ENCODE measurements around the gene RPS6KA5.
A peak's percentile ranks its signal among the peaks of the same experiment; 100 is the strongest.
"Not testable (repeated sequence)": the region's sequence is repeated elsewhere in the genome, so short reads cannot be mapped to it uniquely, and the experiment has no call there.

RPS6KA5 gene

DNA sequence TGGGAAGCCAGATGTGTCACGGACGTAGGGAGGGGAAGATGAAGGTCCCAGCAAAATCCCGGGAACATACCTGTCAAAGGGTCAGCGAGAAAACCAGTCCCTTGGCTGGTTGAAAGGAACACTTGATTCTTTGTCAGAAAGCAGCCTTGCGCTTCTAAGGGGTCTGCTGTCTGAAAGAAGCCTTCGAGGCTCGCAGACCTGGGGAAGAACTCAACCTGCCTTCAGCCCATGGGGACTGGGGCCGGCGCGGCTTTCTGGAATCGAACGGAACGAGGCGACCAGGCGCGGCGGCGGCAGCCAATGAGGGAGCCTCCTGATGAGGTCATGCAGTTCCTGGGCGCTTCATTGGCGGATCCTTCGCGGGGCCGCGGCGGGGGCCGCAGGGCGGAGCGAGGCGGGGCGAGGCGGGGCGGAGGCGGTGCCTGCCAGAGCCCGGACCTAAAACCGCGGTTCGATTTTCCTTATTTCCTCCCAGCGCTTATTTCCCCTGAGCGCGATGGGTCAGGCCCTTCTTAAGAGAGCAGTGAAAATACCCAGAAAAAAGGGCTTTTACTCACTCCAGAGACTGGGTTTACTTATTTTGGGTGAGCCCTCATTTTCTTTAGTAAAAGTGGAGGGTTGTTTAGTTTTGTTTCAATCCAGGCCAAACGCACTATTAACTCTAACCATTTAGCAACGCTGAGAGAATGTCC is 232.4 kb downstream of the RPS6KA5 start:
- DNase-seq (ENCODE audit: low spot score) = peak; percentile 97
- TF ChIP-seq, protein P1, sequence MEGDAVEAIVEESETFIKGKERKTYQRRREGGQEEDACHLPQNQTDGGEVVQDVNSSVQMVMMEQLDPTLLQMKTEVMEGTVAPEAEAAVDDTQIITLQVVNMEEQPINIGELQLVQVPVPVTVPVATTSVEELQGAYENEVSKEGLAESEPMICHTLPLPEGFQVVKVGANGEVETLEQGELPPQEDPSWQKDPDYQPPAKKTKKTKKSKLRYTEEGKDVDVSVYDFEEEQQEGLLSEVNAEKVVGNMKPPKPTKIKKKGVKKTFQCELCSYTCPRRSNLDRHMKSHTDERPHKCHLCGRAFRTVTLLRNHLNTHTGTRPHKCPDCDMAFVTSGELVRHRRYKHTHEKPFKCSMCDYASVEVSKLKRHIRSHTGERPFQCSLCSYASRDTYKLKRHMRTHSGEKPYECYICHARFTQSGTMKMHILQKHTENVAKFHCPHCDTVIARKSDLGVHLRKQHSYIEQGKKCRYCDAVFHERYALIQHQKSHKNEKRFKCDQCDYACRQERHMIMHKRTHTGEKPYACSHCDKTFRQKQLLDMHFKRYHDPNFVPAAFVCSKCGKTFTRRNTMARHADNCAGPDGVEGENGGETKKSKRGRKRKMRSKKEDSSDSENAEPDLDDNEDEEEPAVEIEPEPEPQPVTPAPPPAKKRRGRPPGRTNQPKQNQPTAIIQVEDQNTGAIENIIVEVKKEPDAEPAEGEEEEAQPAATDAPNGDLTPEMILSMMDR (IDR thresholded peaks at IDR 0.05; ENCODE audit: borderline replicate concordance, control extremely low read depth, extremely low read depth, insufficient read depth, missing control alignments) = no peak
- in situ Hi-C loops (cut with MboI; ENCODE audit: low sequenced_read_pairs, unreplicated experiment) = no loop called here

DNA sequence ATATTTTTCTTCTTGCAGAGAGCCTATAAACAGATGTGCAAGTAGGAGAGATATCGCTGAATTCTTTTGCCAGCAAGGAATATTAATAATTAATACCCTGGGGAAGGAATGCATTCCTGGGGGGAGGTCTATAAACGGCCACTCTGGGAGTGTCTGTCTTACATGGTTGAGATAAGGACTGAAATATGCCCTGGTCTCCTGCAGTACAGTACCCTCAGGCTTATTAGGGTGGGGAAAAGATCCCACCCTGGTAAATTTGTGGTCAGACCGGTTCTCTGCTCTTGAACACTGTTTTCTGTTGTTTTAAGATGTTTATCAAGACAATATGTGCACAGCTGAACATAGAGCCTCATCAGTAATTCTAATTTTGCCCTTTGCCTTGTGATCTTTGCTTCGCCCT is 236.9 kb downstream of the RPS6KA5 start:
- DNase-seq (ENCODE audit: low spot score); in situ Hi-C loops (cut with MboI; ENCODE audit: low sequenced_read_pairs, unreplicated experiment): not testable (repeated sequence)

DNA sequence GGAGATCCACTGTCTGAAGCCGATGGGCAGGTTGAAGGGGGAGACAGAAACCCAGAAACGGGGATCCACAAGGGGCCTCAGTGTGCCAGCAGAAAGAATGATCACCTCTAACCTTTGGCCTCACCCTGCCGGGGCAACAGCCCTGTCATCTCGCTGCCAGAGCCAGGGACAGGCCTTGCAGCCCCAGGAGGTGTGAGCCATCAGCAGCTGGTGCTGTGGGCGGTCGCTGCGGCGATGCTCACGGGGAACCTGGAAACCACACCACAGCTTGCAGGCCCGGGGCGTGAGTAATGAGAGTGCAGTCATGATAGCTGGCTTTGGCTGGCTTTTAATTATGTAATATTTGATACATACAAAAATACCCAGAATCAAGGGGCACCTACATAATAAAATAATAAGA is 239.5 kb downstream of the RPS6KA5 start:
- DNase-seq (ENCODE audit: low spot score) = peak; percentile 58
- TF ChIP-seq, protein P1 (IDR thresholded peaks at IDR 0.05; ENCODE audit: borderline replicate concordance, control extremely low read depth, extremely low read depth, insufficient read depth, missing control alignments) = no peak
- in situ Hi-C loops (cut with MboI; ENCODE audit: low sequenced_read_pairs, unreplicated experiment) = no loop called here

DNA sequence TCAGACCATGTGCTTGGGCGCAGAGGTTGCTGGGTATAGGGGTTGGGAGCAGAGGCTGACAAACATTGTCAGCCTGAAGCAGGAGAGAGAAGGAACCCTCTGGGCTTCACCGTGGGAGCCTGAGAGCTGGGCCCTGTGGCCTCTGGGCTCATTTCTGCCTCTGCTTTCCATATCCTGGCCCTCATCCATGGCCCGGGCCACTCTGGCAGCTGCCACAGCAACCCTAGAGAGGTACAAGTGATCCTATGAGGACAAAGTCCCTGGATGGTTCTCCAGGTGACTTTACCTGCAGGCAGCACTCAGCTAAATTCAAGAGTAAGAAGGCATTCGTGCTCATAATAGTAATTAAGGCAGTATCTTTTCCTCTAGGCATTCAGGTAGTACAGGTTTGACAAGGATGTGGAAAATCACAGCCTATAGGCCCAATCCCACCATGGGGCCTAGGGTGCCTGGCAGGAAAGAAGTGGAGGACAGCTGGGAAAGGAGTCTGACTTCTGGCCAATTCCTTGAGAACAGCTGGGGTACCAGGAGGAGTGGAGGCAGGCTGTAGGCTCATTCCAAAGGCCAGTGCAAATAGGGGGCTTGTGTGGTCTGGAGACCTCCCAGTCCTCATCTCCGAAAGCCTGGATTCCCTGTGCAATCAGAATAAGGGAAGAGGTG is 240.6 kb downstream of the RPS6KA5 start:
- TF ChIP-seq, protein P1 (IDR thresholded peaks at IDR 0.05; ENCODE audit: borderline replicate concordance, control extremely low read depth, extremely low read depth, insufficient read depth, missing control alignments) = no peak
- in situ Hi-C loops (cut with MboI; ENCODE audit: low sequenced_read_pairs, unreplicated experiment) = no loop called here

DNA sequence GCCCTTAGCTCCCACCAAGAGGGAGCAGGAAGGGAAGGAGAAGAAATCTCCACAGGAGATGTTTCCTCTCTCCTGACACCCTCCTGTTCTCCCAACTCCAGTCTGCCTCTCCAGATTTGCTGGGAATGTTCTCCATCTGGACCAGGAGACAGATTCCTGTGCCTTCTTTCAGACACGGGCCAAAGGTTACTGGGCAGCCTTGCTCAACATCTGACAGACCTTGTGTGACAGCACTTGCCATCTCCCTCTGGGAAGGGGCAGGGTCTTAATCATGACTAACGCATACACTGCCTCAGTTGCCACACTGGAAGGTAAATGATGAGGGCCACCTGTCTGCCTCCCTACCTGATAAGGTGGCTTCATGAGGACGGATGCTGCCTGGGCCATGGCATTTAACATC is 241.7 kb downstream of the RPS6KA5 start:
- DNase-seq (ENCODE audit: low spot score) = no peak
- TF ChIP-seq, protein P1 (IDR thresholded peaks at IDR 0.05; ENCODE audit: borderline replicate concordance, control extremely low read depth, extremely low read depth, insufficient read depth, missing control alignments) = no peak
- in situ Hi-C loops (cut with MboI; ENCODE audit: low sequenced_read_pairs, unreplicated experiment) = no loop called here

More for the DNA sequence above, 240.6 kb downstream of the RPS6KA5 start:
- no peak for DNase-seq (ENCODE audit: low spot score)

DNA sequence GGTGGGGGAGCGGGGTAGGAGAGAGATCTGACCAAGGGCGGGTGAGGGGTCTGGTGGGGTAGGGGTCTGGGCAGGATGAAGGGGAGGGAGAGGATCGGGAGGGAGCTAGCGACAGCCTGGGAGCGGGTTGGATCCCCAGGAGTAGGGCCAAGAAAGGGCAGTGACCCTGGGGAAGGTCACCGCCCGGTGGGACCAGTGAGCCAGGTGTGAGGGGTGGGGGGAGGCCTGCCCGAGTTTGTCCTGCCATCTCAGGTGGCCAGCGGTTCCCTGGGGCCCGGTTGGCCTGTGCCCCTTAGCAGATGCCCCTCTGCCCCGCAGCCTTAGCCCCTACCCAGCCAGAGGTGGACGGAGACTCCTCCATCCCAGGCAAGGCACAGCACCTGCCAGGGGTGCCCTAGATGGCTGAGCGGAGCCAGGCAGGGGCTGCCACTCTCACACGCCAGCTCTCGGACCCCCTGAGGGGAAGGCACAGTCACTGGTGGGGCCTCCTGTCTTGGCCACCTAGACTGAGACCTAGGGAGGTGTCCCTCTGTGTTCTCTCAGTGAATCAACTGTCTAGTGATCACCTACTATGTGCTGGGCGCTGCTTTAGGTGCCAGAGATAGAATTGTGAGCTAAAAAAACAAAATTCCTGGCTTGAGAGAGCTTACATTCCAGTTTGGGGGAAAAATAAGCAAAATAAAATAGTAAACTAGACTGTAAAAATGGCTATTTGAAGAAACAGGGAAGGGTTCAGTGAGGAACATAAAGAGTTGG is 243.6 kb downstream of the RPS6KA5 start:
- no peak for DNase-seq (ENCODE audit: low spot score)
- TF ChIP-seq, protein P1 (IDR thresholded peaks at IDR 0.05; ENCODE audit: borderline replicate concordance, control extremely low read depth, extremely low read depth, insufficient read depth, missing control alignments) = no peak
- in situ Hi-C loops (cut with MboI; ENCODE audit: low sequenced_read_pairs, unreplicated experiment) = no loop called here
